ENCODE measurements around the gene PRKAR1B.

- no peak for TF ChIP-seq CTCF (IDR thresholded peaks at IDR 0.05 in 8 of 11, conservative IDR thresholded peaks at IDR 0.05 in 3 of 11)
- TF ChIP-seq POLR2AphosphoS5 (IDR thresholded peaks at IDR 0.05) = no peak
Observed at GRCh38 chr7:716222-716621, 10.9 kb downstream of the PRKAR1B start.
